HepG2 (cell line): ENCODE data around the gene COG4. TPM values are rescaled to one million over a fixed set of nuclear protein-coding genes. Genes with fewer than 3 reads are reported as not detected.

Source experiments
- ATF3 ChIP-seq: sonication (generic); formaldehyde crosslinking; IDR thresholded peaks from 2 replicates; pipeline ENCODE4 v1.4.0; 2020; ENCODE audit warnings: missing genetic modification reagents
- BORCS8-MEF2B ChIP-seq: sonication (generic); formaldehyde crosslinking; IDR thresholded peaks from 2 replicates; pipeline ENCODE4 v1.8.0; 2022; ENCODE audit warnings: mild to moderate bottlenecking, missing genetic modification reagents
- DRAP1 ChIP-seq: IDR thresholded peaks from 2 replicates; pipeline ENCODE4 v1.6.1; 2016; ENCODE audit warnings: missing genetic modification reagents, missing compliant biosample characterization
- ELF1 ChIP-seq: sonication (generic); formaldehyde crosslinking; IDR thresholded peaks from 2 replicates; pipeline ENCODE4 v1.4.0; 2020; ENCODE audit warnings: missing genetic modification reagents
- FOXK1 ChIP-seq: sonication (generic); formaldehyde crosslinking; IDR thresholded peaks from 2 replicates; pipeline ENCODE4 v1.4.0; 2020; ENCODE audit warnings: low read depth, missing genetic modification reagents, borderline replicate concordance
- HNF1A ChIP-seq, 2 experiments: sonication (generic) in 1 of 2; formaldehyde crosslinking in 1 of 2; IDR thresholded peaks; 2 replicates each; pipeline versions ENCODE4 v1.4.0 to v1.6.1; 2016 to 2020; ENCODE audit warnings: borderline replicate concordance in 1 of 2, low read depth in 1 of 2, mild to moderate bottlenecking in 1 of 2, missing genetic modification reagents in 1 of 2
- NR2F6 ChIP-seq, 2 experiments: IDR thresholded peaks; 2 replicates each; pipeline ENCODE4 v1.6.1; 2016; ENCODE audit warnings: antibody characterized with exemption in 1 of 2, mild to moderate bottlenecking in 1 of 2
- SALL1 ChIP-seq: sonication (generic); formaldehyde crosslinking; IDR thresholded peaks from 2 replicates; pipeline ENCODE4 v1.8.0; 2022; ENCODE audit warnings: mild to moderate bottlenecking, missing genetic modification reagents
- THAP8 ChIP-seq: sonication (generic); formaldehyde crosslinking; IDR thresholded peaks from 2 replicates; pipeline ENCODE4 v1.5.1; 2020; ENCODE audit warnings: missing genetic modification reagents, mild to moderate bottlenecking, borderline replicate concordance
- YEATS4 ChIP-seq: sonication (generic); formaldehyde crosslinking; IDR thresholded peaks from 2 replicates; pipeline ENCODE4 v1.4.0; 2020; ENCODE audit warnings: missing genetic modification reagents, borderline replicate concordance
- ZEB1 ChIP-seq: IDR thresholded peaks from 2 replicates; pipeline ENCODE4 v1.6.1; 2012; ENCODE audit warnings: mild to moderate bottlenecking, low read depth, inconsistent platforms; ENCODE audit not compliant: insufficient replicate concordance
- ZNF234 ChIP-seq: sonication (generic); formaldehyde crosslinking; conservative IDR thresholded peaks from 2 replicates; pipeline ENCODE4 v1.5.1; 2020; ENCODE audit warnings: mild to moderate bottlenecking, missing genetic modification reagents
- polyA plus RNA-seq, 8 experiments: library from polyadenylated mRNA; depleted of rRNA in 3 of 8; stranded (reverse) in 7 of 8; unstranded in 1 of 8; fragments of >200 nt; fragmentation: Illumina TruSeq in 4 of 8; extraction: Trizol in 4 of 8; gene quantifications; 2 replicates each; pipeline versions ENCODE4 v1.2.1 to v1.2.3, GENCODE V29; 2011 to 2016; ENCODE audit warnings: low read depth in 4 of 8, missing spikeins in 1 of 8, mixed read lengths in 1 of 8; ENCODE audit not compliant: insufficient read depth in 1 of 8
- total RNA-seq, 5 experiments: library from RNA; depleted of rRNA; stranded (reverse); fragments of >200 nt; fragmentation: Illumina TruSeq; extraction: Trizol; gene quantifications; 2 replicates each; pipeline ENCODE4 v1.2.3, GENCODE V29; 2016; ENCODE audit warnings: low read depth in 1 of 5
- TF ChIP-seq, protein P1 (sequence below): sonication (generic); formaldehyde crosslinking; IDR thresholded peaks from 2 replicates; pipeline ENCODE4 v1.4.0; 2020; ENCODE audit warnings: missing genetic modification reagents
- TF ChIP-seq, protein P2 (sequence below): IDR thresholded peaks from 2 replicates; pipeline ENCODE4 v1.6.1; 2016

Gene COG4
- total and polyA plus RNA-seq, 2 of the 13 experiments (the other 11 are each of a cell fraction or from before 2014, with no cell fraction given) = 51.1 to 73.8 TPM

DNA sequence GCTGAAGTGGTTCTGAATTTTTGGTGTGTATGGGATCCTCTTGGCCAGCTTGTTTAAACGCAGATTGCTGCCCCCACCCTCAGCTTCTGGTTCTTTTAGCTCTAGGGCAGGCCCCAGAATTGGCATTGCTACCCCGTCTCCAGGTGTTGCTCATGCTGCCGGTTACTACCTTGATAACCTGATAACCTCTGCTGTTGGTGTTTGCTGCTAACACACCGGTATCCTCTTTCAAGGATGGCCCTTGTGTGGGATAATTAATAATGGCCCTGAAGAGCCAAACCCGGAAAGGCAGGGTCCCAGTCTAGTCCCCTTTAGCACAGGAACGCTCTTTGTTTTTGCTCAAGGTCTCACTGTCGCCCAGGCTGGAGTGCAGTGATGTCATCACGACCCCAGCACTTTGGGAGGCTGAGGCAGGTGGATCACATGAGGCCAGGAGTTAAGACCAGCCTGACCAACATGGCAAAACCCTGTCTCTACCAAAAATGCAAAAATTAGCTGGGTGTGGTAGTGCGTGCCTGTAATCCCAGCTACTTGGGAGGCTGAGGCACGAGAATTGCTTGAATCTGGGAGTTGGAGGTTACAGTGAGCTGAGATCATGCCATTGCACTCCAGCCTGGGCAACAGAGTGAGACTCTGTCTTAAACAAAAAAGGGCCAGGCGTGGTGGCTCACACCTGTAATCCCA is 83.2 kb downstream of the COG4 start (continued):
- TF ChIP-seq, protein P1, sequence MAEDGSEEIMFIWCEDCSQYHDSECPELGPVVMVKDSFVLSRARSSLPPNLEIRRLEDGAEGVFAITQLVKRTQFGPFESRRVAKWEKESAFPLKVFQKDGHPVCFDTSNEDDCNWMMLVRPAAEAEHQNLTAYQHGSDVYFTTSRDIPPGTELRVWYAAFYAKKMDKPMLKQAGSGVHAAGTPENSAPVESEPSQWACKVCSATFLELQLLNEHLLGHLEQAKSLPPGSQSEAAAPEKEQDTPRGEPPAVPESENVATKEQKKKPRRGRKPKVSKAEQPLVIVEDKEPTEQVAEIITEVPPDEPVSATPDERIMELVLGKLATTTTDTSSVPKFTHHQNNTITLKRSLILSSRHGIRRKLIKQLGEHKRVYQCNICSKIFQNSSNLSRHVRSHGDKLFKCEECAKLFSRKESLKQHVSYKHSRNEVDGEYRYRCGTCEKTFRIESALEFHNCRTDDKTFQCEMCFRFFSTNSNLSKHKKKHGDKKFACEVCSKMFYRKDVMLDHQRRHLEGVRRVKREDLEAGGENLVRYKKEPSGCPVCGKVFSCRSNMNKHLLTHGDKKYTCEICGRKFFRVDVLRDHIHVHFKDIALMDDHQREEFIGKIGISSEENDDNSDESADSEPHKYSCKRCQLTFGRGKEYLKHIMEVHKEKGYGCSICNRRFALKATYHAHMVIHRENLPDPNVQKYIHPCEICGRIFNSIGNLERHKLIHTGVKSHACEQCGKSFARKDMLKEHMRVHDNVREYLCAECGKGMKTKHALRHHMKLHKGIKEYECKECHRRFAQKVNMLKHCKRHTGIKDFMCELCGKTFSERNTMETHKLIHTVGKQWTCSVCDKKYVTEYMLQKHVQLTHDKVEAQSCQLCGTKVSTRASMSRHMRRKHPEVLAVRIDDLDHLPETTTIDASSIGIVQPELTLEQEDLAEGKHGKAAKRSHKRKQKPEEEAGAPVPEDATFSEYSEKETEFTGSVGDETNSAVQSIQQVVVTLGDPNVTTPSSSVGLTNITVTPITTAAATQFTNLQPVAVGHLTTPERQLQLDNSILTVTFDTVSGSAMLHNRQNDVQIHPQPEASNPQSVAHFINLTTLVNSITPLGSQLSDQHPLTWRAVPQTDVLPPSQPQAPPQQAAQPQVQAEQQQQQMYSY (CRISPR knock-in tag) = peak; percentile 41; the same call in 1 of the 2 replicates
- TF ChIP-seq, protein P2, sequence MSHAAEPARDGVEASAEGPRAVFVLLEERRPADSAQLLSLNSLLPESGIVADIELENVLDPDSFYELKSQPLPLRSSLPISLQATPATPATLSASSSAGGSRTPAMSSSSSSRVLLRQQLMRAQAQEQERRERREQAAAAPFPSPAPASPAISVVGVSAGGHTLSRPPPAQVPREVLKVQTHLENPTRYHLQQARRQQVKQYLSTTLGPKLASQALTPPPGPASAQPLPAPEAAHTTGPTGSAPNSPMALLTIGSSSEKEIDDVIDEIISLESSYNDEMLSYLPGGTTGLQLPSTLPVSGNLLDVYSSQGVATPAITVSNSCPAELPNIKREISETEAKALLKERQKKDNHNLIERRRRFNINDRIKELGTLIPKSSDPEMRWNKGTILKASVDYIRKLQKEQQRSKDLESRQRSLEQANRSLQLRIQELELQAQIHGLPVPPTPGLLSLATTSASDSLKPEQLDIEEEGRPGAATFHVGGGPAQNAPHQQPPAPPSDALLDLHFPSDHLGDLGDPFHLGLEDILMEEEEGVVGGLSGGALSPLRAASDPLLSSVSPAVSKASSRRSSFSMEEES (CRISPR knock-in tag) = 0 out of 2 replicates have a peak, but pooled peaks have one; percentile 12
- TF ChIP-seq SALL1 (peak; percentile 14; the same call in 1 of the 2 replicates), THAP8 (no peak), ZNF234 (CRISPR knock-in tag) (no peak), DRAP1 (no peak), FOXK1 (CRISPR knock-in tag) (no peak), YEATS4 (CRISPR knock-in tag) (no peak; the same call in 1 of the 2 replicates), ATF3 (CRISPR knock-in tag) (peak; percentile 67; the same call in 1 of the 2 replicates), ZEB1 (peak; percentile 93), NR2F6 (IDR thresholded peaks at IDR 0.05) (peak; percentile 69), NR2F6 (CRISPR knock-in tag; IDR thresholded peaks at IDR 0.05) (peak; percentile 79), ELF1 (peak; percentile 69), BORCS8-MEF2B (no peak), HNF1A (IDR thresholded peaks at IDR 0.05; ENCODE audit: low read depth) (no peak), HNF1A (CRISPR knock-in tag; IDR thresholded peaks at IDR 0.05; ENCODE audit: borderline replicate concordance) (peak; percentile 37; the same call in 1 of the 2 replicates)
